ENCODE measurements around the gene UBA7.

DNA sequence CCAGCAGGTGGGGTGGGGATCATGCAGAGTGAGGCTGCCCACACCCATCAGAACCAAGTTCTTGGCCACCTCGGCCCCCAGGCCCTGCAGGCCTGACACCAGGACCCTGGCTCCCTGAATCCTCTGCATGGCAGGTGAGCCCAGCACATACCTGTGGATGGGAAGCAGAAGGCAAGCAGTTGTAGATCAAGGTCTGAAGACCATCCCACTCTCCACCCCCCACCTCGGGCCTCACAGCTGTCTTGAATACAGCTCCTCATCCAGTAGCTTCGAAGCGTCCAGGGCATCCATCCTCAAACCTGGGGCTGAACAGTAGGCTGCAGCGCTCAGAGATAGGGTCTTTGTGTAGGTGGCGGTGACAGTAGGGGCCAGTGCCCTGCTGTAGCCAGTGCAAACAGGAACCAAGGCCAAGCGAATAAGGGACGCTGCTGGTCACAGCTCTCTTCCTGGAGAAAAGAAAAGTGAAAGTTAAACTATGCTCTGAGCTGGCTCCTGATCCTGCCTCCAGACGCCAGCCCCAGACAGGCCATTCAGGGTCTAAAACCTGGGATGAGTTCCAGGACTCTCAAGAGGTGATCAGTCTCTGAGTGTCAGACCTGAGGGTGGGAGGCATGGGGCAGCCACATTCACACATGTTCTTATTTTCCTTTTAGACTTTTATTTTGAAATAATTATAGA lies at the start of gene UBA7:
- TF ChIP-seq POLR2A (IDR thresholded peaks at IDR 0.05) = no peak
- TF ChIP-seq, protein P1, sequence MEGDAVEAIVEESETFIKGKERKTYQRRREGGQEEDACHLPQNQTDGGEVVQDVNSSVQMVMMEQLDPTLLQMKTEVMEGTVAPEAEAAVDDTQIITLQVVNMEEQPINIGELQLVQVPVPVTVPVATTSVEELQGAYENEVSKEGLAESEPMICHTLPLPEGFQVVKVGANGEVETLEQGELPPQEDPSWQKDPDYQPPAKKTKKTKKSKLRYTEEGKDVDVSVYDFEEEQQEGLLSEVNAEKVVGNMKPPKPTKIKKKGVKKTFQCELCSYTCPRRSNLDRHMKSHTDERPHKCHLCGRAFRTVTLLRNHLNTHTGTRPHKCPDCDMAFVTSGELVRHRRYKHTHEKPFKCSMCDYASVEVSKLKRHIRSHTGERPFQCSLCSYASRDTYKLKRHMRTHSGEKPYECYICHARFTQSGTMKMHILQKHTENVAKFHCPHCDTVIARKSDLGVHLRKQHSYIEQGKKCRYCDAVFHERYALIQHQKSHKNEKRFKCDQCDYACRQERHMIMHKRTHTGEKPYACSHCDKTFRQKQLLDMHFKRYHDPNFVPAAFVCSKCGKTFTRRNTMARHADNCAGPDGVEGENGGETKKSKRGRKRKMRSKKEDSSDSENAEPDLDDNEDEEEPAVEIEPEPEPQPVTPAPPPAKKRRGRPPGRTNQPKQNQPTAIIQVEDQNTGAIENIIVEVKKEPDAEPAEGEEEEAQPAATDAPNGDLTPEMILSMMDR (IDR thresholded peaks at IDR 0.05) = no peak
